Measurements from ENCODE around the gene LAPTM4A.

- TF ChIP-seq CTCF (conservative IDR thresholded peaks at IDR 0.05; ENCODE audit: low read length), result no peak
- no peak for TF ChIP-seq EZH2phosphoT487 (IDR thresholded peaks at IDR 0.05; ENCODE audit: borderline replicate concordance, low read depth, low read length)
These were observed 46.3 kb downstream of the LAPTM4A start for GRCh38 chr2:20005067-20005627.

Data from OCI-LY7 (cell line).